ENCODE measurements around the gene CARMIL1. TPM values are rescaled to one million over a fixed set of nuclear protein-coding genes. Genes with fewer than 3 reads are reported as not detected.

The CARMIL1 gene
- total and polyA plus RNA-seq, 4 experiments from 2014 or later, result 0.08 to 3.5 (median 2.4) TPM

DNA sequence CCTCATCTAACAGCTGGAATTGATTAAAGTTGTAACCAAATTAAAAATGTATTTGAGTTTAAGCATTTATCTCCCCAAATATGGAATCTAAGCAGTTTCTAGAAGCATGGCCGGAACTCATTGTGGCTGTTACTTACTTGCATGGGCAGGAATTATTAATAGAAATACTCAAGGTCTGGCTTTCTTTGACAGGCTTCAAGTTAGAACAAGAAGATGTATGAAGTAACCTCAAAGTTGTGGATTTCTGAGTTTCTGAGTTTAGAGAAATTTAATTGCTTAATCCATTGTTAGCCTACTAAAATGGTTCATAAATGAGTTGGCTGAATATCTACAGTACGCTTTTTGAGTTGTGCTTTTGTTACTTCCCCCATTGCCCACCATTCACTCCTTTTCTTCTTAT, 7.7 kb downstream of the CARMIL1 start:
- no peaks in the 10 kb centered on the region for H3K36me3 ChIP-seq (ENCODE audit: insufficient read depth, low read length)
- POLR2A ChIA-PET (ENCODE audit: partially characterized antibody), result no interaction called here
- CTCF ChIA-PET (ENCODE audit: partially characterized antibody), result interaction anchor here (0.9 to 2.0 kb wide), 3 partner anchors 8 to 218 kb away, joined by 3 to 12 read pairs (median 4); partner anchors contain the start of gene CARMIL1
- no peak for DNase-seq
- Mint-ChIP-seq H3K27me3 (no peaks in the 10 kb centered on the region), H3K36me3 (no peaks in the 10 kb centered on the region), H3K27ac (no peak overlapping the region), H3K4me3 (no peak overlapping the region), H3K9me3 (no peaks in the 10 kb centered on the region), H3K4me1 (peaks cover 0 to 39% (median 9%) of the 10 kb centered on the region in 4 donors)
- H3K4me3 ChIP-seq (ENCODE audit: low read length in 2 of 2), result no peak overlapping the region
- H3K27me3 ChIP-seq (ENCODE audit: insufficient read depth, low read length), result no peaks in the 10 kb centered on the region
- no peaks in the 10 kb centered on the region for H3K4me1 ChIP-seq (ENCODE audit: insufficient read depth, low read length)
- no peak overlapping the region for H3K27ac ChIP-seq (ENCODE audit: low read depth, low read length)
- no peaks in the 10 kb centered on the region for H3K9me3 ChIP-seq (ENCODE audit: control insufficient read depth in 1 of 2, low read length in 2 of 2)
- intact Hi-C loops (cut with micrococcal nuclease), result no loop called here

DNA sequence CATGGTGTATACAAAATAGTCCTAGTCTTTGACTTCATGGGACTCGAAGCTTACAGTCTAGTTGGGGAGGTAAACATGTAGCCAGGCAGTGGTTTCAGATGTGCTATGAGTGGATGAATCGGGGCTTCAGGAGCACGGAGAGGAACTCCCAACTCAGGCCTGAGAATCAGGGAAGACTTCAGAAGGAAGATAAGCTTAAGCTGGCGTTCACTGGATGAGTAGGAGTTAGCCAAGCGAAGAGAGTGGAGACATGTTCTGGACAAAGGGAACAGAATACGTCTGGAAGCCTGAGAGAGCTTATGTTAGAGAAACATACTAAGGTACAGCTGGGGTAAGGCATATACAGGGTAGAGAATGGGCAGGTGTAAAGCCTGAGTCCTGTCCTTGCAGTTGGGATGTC, 8.8 kb downstream of the CARMIL1 start:
- Histone ChIP-seq H3K4me1 (ENCODE audit: insufficient read depth, low read length) (no peaks in the 10 kb centered on the region), H3K4me3 (ENCODE audit: low read length in 2 of 2) (no peak overlapping the region), H3K36me3 (ENCODE audit: insufficient read depth, low read length) (no peaks in the 10 kb centered on the region), H3K27me3 (ENCODE audit: insufficient read depth, low read length) (no peaks in the 10 kb centered on the region), H3K9me3 (ENCODE audit: control insufficient read depth in 1 of 2, low read length in 2 of 2) (no peaks in the 10 kb centered on the region), H3K27ac (ENCODE audit: low read depth, low read length) (no peak overlapping the region)
- no peak for DNase-seq
- Mint-ChIP-seq H3K4me3 (no peak overlapping the region), H3K9me3 (no peaks in the 10 kb centered on the region), H3K27me3 (no peaks in the 10 kb centered on the region), H3K36me3 (no peaks in the 10 kb centered on the region), H3K4me1 (peaks cover 0 to 40% (median 4%) of the 10 kb centered on the region in 4 donors), H3K27ac (peak overlapping the region in 1 of 7 donors; percentile 26)
- CTCF ChIA-PET (ENCODE audit: partially characterized antibody), result interaction anchor here (1.0 to 2.0 kb wide), 4 partner anchors 9 to 202 kb away, joined by 3 to 12 read pairs (median 4); partner anchors contain the start of gene CARMIL1
- intact Hi-C loops (cut with micrococcal nuclease), result no loop called here
- POLR2A ChIA-PET (ENCODE audit: partially characterized antibody), result no interaction called here

DNA sequence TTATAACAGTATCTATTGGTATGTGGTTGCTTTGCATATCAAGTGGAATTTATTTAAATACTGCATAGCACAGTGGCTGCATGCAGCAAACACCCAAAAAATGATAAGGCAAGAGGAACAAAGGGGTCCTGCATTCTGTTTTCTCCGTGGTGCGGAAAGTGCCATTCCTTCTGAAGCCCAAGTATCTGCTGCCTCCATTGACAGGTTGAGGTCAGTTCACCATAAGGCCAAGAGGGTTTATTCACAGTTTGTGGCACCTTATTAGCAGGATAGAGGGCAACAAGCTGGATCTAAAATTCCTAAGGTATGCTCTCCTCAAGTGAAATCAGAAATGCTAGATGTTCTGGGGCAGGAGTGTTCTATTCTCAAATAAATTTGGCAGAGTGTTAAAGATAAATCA, 9.3 kb downstream of the CARMIL1 start:
- Mint-ChIP-seq H3K36me3 (no peaks in the 10 kb centered on the region), H3K4me1 (peaks cover 0 to 37% (median 4%) of the 10 kb centered on the region in 4 donors), H3K9me3 (no peaks in the 10 kb centered on the region), H3K27ac (no peak overlapping the region), H3K27me3 (no peaks in the 10 kb centered on the region), H3K4me3 (no peak overlapping the region)
- Histone ChIP-seq H3K9me3 (ENCODE audit: control insufficient read depth in 1 of 2, low read length in 2 of 2) (no peaks in the 10 kb centered on the region), H3K36me3 (ENCODE audit: insufficient read depth, low read length) (no peaks in the 10 kb centered on the region), H3K4me1 (ENCODE audit: insufficient read depth, low read length) (no peaks in the 10 kb centered on the region), H3K4me3 (ENCODE audit: low read length in 2 of 2) (no peak overlapping the region), H3K27ac (ENCODE audit: low read depth, low read length) (no peak overlapping the region), H3K27me3 (ENCODE audit: insufficient read depth, low read length) (no peaks in the 10 kb centered on the region)
- no peak for DNase-seq
- CTCF ChIA-PET (ENCODE audit: partially characterized antibody), result interaction anchor here (2.0 kb wide), 1 partner anchor 9 kb away, joined by 12 read pairs; the partner anchor contains the start of gene CARMIL1
- intact Hi-C loops (cut with micrococcal nuclease), result no loop called here
- POLR2A ChIA-PET (ENCODE audit: partially characterized antibody), result no interaction called here

DNA sequence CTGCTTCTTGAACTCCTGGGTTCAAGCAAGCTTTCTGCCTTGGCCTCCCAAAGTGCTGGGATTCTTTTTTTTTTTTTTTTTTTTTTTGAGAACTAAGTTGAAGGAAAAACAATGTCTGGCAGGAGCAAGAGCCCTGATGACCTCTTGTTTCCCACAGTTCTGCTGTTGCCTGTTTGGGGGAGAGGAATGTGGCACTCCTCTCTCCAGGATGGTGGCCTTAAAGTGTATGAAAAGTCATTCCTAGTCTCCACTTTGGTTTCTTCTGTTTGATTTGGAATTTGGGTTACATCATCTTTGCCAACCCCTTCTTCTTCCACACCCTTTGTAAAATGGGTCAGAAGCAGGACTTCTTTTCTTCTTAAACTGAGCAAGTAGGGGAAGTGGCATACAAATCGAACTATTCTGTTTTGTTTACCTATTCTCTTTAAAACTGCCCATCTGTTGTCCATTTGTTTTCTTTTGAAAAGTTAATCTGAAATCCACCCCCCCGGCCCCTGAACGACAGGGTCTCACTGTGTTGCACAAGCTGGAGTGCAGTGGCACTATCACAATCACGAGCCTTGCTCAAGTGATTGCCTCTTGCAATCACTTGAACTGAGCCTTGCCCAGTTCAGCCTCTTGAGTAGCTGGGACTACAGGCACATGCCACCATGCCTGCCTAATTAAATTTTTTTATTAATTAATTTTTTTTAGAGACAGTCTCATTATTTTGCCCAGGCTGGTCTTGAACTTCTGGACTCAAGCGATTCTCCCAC, 11.3 kb downstream of the CARMIL1 start:
- Mint-ChIP-seq H3K27me3 (no peaks in the 10 kb centered on the region), H3K36me3 (no peaks in the 10 kb centered on the region), H3K9me3 (no peaks in the 10 kb centered on the region), H3K4me1 (peaks cover 0 to 37% (median 2%) of the 10 kb centered on the region in 4 donors), H3K4me3 (no peak overlapping the region), H3K27ac (no peak overlapping the region)
- ChIA-PET CTCF (ENCODE audit: partially characterized antibody) (interaction anchor here (0.6 kb wide), 1 partner anchor 150 kb away, joined by 3 read pairs; no protein-coding TSS in a partner anchor), POLR2A (ENCODE audit: partially characterized antibody) (no interaction called here)
- no peaks in the 10 kb centered on the region for H3K4me1 ChIP-seq (ENCODE audit: insufficient read depth, low read length)
- no peaks in the 10 kb centered on the region for H3K36me3 ChIP-seq (ENCODE audit: insufficient read depth, low read length)
- intact Hi-C loops (cut with micrococcal nuclease), result no loop called here
- no peaks in the 10 kb centered on the region for H3K9me3 ChIP-seq (ENCODE audit: control insufficient read depth in 1 of 2, low read length in 2 of 2)
- H3K27me3 ChIP-seq (ENCODE audit: insufficient read depth, low read length), result no peaks in the 10 kb centered on the region
- DNase-seq, result no peak
- no peak overlapping the region for H3K4me3 ChIP-seq (ENCODE audit: low read length in 2 of 2)
- no peak overlapping the region for H3K27ac ChIP-seq (ENCODE audit: low read depth, low read length)

GRCh38 chr6:25292384-25292783, 13.2 kb downstream of the CARMIL1 start:
- Histone ChIP-seq H3K27me3 (ENCODE audit: insufficient read depth, low read length) (no peaks in the 10 kb centered on the region), H3K27ac (ENCODE audit: low read depth, low read length) (no peak overlapping the region), H3K4me3 (ENCODE audit: low read length in 2 of 2) (no peak overlapping the region), H3K9me3 (ENCODE audit: control insufficient read depth in 1 of 2, low read length in 2 of 2) (no peaks in the 10 kb centered on the region), H3K4me1 (ENCODE audit: insufficient read depth, low read length) (no peaks in the 10 kb centered on the region), H3K36me3 (ENCODE audit: insufficient read depth, low read length) (no peaks in the 10 kb centered on the region)
- H3K4me1 Mint-ChIP-seq, result peaks cover 0 to 56% (median 4%) of the 10 kb centered on the region in 4 donors
- no peak overlapping the region for H3K4me3 Mint-ChIP-seq
- intact Hi-C loops (cut with micrococcal nuclease), result no loop called here
- CTCF ChIA-PET (ENCODE audit: partially characterized antibody), result interaction anchor here (1.2 to 1.8 kb wide), 2 partner anchors 26 kb away, joined by 3 to 6 read pairs; no protein-coding TSS in a partner anchor
- no peak for DNase-seq
- H3K27me3 Mint-ChIP-seq, result no peaks in the 10 kb centered on the region
- no peaks in the 10 kb centered on the region for H3K36me3 Mint-ChIP-seq
- no peaks in the 10 kb centered on the region for H3K9me3 Mint-ChIP-seq
- H3K27ac Mint-ChIP-seq, result no peak overlapping the region
- POLR2A ChIA-PET (ENCODE audit: partially characterized antibody), result interaction anchor here (0.9 kb wide), 1 partner anchor 20 kb away, joined by 3 read pairs; no protein-coding TSS in a partner anchor

- H3K4me1 Mint-ChIP-seq, result peaks cover 0 to 51% (median 3%) of the 10 kb centered on the region in 4 donors
- no peaks in the 10 kb centered on the region for H3K36me3 ChIP-seq (ENCODE audit: insufficient read depth, low read length)
- ChIA-PET POLR2A (ENCODE audit: partially characterized antibody) (no interaction called here), CTCF (ENCODE audit: partially characterized antibody) (interaction anchor here (2.1 kb wide), 1 partner anchor 17 kb away, joined by 13 read pairs; the partner anchor contains the start of gene CARMIL1)
- H3K27me3 Mint-ChIP-seq, result no peaks in the 10 kb centered on the region
- H3K9me3 Mint-ChIP-seq, result no peaks in the 10 kb centered on the region
- no peak overlapping the region for H3K4me3 ChIP-seq (ENCODE audit: low read length in 2 of 2)
- no peaks in the 10 kb centered on the region for H3K27me3 ChIP-seq (ENCODE audit: insufficient read depth, low read length)
- no peaks in the 10 kb centered on the region for H3K9me3 ChIP-seq (ENCODE audit: control insufficient read depth in 1 of 2, low read length in 2 of 2)
- no peaks in the 10 kb centered on the region for H3K36me3 Mint-ChIP-seq
- H3K4me1 ChIP-seq (ENCODE audit: insufficient read depth, low read length), result no peaks in the 10 kb centered on the region
- H3K27ac ChIP-seq (ENCODE audit: low read depth, low read length), result no peak overlapping the region
- H3K27ac Mint-ChIP-seq, result no peak overlapping the region
- intact Hi-C loops (cut with micrococcal nuclease), result no loop called here
- H3K4me3 Mint-ChIP-seq, result no peak overlapping the region
- DNase-seq, result no peak
Measured at GRCh38 chr6:25295651-25296050, 16.5 kb downstream of the CARMIL1 start.

DNA sequence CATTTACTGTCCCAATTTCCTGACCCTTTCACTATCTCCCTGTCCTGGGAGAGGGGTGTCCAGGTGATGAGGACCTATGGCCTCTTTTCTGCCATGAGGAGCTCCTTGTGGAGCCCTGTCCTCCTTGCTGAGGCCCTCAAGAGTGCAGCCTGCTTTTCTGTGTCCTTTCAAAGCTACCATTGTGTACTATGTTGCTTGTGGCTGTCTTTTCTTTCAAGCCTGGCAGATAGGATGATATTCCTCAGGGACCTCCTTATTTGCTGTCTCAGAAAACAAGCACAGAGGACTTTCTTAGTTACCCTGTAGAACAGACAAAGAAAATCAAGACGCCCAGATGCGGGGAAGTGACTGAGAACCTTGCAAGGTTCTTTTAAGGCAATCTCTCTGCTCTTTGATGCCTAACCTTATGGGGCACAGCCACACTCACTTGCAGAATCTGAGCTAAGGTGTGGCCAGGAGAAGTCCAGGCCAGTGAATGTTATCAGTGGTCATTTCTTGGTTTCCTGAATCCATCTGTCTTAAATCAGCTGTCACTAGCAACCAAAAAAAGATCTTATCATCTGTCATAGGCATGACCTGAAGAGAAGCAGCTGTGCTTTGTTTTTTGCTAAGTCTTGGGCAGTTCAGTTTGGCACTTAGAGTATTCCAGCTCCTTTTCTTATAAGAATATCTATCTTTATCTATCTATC, 17.2 kb downstream of the CARMIL1 start:
- Mint-ChIP-seq H3K9me3 (no peaks in the 10 kb centered on the region), H3K27ac (no peak overlapping the region), H3K4me3 (no peak overlapping the region), H3K4me1 (peaks cover 0 to 47% (median 4%) of the 10 kb centered on the region in 4 donors), H3K27me3 (no peaks in the 10 kb centered on the region), H3K36me3 (no peaks in the 10 kb centered on the region)
- no peak overlapping the region for H3K27ac ChIP-seq (ENCODE audit: low read depth, low read length)
- ChIA-PET CTCF (ENCODE audit: partially characterized antibody) (interaction anchor here (0.8 to 2.1 kb wide), 3 partner anchors 11 to 31 kb away, joined by 3 to 13 read pairs (median 4); partner anchors contain the start of gene CARMIL1), POLR2A (ENCODE audit: partially characterized antibody) (no interaction called here)
- DNase-seq, result no peak
- no peaks in the 10 kb centered on the region for H3K9me3 ChIP-seq (ENCODE audit: control insufficient read depth in 1 of 2, low read length in 2 of 2)
- no peak overlapping the region for H3K4me3 ChIP-seq (ENCODE audit: low read length in 2 of 2)
- H3K36me3 ChIP-seq (ENCODE audit: insufficient read depth, low read length), result no peaks in the 10 kb centered on the region
- no peaks in the 10 kb centered on the region for H3K4me1 ChIP-seq (ENCODE audit: insufficient read depth, low read length)
- intact Hi-C loops (cut with micrococcal nuclease), result no loop called here
- no peaks in the 10 kb centered on the region for H3K27me3 ChIP-seq (ENCODE audit: insufficient read depth, low read length)
